AG09309 (cell line): ENCODE measurements around the gene IFNG-AS1.

Source experiments
- DNase-seq: peaks from one replicate; pipeline ENCODE4 v3.0.0-alpha.2; 2010; ENCODE audit warnings: low read depth
- H3K4me3 ChIP-seq: 2 replicates; pipeline ENCODE4 v1.5.1; 2011; ENCODE audit warnings: mild to moderate bottlenecking, low read depth, low read length, moderate library complexity; ENCODE audit not compliant: control insufficient read depth
- TF ChIP-seq, protein P1 (sequence below): IDR thresholded peaks from 2 replicates; pipeline ENCODE4 v1.5.1; 2011; ENCODE audit warnings: mild to moderate bottlenecking, low read depth, low read length, inconsistent platforms; ENCODE audit not compliant: insufficient read depth, control insufficient read depth; ENCODE audit errors: missing control alignments

IFNG-AS1 gene

DNA sequence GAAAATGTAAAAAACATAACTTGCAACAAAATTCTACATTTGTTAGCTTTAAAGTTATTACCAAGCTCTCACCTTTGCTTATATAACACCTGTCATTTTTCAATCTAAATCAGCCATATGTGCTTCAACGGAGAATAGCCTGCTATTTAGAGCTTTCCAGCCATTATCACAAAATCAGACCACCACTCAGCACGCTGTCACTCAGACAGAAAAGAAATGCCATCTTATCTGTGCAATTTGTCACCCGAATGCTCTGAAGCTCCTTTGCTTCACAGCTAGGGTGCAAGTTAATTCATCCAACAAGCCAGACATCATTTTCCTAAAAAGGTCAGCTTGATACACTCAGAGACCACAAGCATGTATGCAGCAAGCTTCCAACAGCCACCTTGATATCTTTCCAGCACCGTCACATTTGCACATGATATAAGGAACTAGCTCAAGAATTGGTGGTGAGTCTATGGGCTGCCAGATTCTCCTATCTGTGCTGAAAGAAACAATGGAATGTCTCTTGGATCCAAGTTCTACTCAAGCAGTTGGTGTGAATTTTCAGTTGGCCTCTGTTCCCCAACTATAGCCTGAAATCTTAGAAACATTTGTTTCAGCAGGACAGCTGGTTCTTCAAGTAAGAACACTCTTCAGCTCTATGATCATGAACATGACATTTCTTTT is 20.0 kb upstream of the IFNG-AS1 start:
- DNase-seq, result no peak
- TF ChIP-seq, protein P1, sequence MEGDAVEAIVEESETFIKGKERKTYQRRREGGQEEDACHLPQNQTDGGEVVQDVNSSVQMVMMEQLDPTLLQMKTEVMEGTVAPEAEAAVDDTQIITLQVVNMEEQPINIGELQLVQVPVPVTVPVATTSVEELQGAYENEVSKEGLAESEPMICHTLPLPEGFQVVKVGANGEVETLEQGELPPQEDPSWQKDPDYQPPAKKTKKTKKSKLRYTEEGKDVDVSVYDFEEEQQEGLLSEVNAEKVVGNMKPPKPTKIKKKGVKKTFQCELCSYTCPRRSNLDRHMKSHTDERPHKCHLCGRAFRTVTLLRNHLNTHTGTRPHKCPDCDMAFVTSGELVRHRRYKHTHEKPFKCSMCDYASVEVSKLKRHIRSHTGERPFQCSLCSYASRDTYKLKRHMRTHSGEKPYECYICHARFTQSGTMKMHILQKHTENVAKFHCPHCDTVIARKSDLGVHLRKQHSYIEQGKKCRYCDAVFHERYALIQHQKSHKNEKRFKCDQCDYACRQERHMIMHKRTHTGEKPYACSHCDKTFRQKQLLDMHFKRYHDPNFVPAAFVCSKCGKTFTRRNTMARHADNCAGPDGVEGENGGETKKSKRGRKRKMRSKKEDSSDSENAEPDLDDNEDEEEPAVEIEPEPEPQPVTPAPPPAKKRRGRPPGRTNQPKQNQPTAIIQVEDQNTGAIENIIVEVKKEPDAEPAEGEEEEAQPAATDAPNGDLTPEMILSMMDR, result no peak
- no peak overlapping the region for H3K4me3 ChIP-seq

DNA sequence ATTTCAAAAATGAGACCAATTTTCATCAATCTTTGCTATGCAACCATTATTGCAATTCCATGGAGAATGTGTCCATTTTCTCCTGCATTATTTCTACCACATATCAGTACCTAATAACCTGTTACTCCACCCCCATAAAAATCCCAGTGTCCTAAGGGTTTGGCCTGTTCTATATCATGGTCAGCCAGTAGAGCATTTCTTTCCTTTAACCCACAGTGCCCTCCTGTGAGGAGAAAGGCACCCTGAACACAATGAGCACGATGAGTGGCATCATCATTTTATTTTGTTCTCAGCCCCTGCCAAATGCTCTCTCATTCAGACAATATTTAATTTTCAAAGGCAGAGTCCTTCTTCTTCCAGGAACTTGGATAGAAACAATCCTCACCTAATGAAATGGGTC is 11.6 kb upstream of the IFNG-AS1 start:
- H3K4me3 ChIP-seq, result no peak overlapping the region
- DNase-seq, result no peak
- TF ChIP-seq, protein P1, result no peak

DNA sequence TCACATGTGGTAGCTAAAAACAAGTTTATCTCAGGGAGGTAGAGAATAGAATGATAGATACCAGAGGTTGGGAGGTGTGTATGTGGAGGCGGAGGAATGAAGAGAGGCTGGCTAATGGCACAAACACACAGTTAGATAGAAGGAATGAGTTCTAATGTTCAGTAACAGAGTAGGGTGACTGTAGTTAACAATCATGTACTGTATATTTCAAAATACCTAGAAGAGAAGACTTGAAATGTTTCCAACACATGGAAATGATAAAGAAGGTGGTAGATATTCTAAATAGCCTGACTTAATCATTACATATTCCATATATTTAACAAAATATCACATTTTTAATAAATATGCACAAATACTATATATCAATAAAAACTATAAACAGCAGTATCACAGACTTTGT is 8.9 kb upstream of the IFNG-AS1 start:
- no peak overlapping the region for H3K4me3 ChIP-seq
- DNase-seq, result no peak
- TF ChIP-seq, protein P1, result no peak

DNA sequence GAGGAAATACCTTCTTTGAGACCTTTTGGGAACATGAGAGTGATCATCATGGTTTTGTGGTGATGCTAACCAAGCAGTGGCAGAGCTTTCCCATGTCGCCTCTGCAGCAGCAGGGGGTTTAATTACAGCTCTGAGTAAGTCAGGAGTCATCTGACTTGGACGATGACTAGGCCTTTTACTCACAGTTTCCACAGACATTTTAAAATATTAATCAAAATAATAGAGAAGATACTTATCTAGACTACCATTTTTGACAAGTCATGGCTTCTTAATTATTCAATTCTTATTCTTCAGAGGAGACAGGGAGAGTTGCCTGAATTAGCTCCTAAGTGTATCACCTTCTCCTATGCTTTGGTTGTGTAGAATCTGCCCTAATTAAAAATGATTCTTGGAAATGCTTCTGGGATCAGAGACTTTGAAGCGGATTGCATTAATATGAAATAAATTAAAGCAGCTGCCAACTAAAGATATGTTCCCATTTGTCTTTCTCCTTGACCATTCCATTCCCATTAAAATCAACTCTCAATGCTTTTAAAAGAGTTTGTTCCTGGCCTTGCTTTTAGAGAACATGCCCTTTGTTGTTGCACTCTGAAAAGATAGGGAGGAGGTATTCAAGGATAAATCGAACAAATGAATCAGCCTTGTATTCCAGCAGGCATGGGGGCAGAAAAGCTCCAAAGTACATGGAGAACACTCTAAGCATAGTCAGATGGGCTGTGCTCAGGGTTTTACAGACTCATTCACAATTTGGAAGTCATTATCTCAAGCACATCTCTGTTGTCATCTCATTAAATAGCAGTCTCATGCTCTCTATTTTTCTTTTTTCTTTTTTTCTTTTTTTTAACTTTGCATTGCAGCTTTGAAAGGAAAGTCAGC is 7.7 kb upstream of the IFNG-AS1 start:
- TF ChIP-seq, protein P1, result no peak
- DNase-seq, result peak; percentile 71
- no peak overlapping the region for H3K4me3 ChIP-seq

DNA sequence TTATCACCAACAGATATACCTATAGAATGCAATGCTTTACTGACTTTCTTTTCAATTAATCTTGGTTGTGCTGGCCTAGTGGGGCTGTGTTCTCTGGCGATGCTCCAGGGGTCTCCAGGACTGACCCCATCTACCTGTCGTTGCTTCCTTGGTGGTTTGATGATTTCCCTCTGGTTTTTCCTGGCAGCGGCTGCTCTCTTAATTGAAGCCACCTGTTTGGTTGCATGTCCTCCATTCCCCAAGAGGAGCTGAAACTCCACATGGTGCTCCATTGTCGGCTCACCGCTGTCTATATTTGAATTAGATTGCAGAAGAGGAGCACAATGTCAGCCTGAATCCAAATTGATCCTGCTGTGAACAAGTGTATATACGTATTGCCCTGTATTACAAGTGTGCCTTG is 7.1 kb upstream of the IFNG-AS1 start:
- no peak overlapping the region for H3K4me3 ChIP-seq
- no peak for DNase-seq
- TF ChIP-seq, protein P1, result no peak

DNA sequence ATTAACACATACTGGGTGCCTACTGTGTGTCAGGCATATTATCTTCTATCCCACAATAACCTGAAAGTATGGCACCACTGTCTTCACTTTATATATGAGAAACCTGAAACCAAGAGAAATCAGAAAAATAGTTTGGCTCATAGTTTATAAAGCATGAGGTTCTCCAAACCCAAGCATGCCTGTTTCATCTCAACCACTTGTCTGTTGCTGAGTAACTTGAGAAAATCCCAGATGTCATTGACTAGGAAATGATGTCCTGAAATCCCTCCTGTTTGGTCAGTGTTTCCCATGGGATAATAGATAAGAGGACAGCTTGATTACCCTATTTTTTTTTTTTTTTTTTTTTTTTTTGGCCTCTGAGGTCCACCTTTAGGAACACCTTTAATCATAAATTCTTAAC is 2.6 kb upstream of the IFNG-AS1 start:
- TF ChIP-seq, protein P1, result no peak
- no peak overlapping the region for H3K4me3 ChIP-seq
- DNase-seq, result no peak
